A549 (cell line): Measurements from ENCODE around the gene ZXDC. TPM values are rescaled to one million over a fixed set of nuclear protein-coding genes. Genes with fewer than 3 reads are reported as not detected.

Experiments used
- ATAC-seq, 2 experiments: fragments of 200-7000 bp in 1 of 2; fragments of >200 bp in 1 of 2; cut with Nextera tagmentation in 1 of 2; cut with Tn5 transposase in 1 of 2; 3 replicates each; pipeline versions ENCODE4 v1.8.0 to v1.9.1; 2018 to 2020; ENCODE audit warnings: mild to moderate bottlenecking in 1 of 2, moderate library complexity in 1 of 2
- CTCF ChIA-PET: fragments of 300-600 bp; sonication (Branson Sonifier 250); formaldehyde crosslinking; extraction: SDS; loops from one replicate; lab custom pipeline; 2021; ENCODE audit warnings: antibody characterized with exemption, inconsistent platforms; lab: Yijun Ruan, JAX
- POLR2A ChIA-PET: fragments of 350-600 bp; formaldehyde crosslinking; extraction: SDS; loops from one replicate; lab custom pipeline; 2021; ENCODE audit warnings: antibody characterized with exemption, inconsistent platforms; lab: Yijun Ruan, JAX
- DNase-seq, 2 experiments: peaks; one replicate each; pipeline versions ENCODE4 v3.0.0 to v3.0.0-alpha.2; 2011 to 2016; ENCODE audit warnings: low read depth in 1 of 2, low spot score in 1 of 2
- FAIRE-seq: peaks from 2 replicates; lab custom pipeline; 2011; peaks lifted over from hg19 to GRCh38; lab: Jason Lieb, UNC
- H3K27ac ChIP-seq, 2 experiments: fragments of >200 bp; sonication (Bioruptor Twin); formaldehyde crosslinking; 3 replicates each; pipeline ENCODE4 v1.5.1; 2016 to 2017
- H3K4me1 ChIP-seq: fragments of >200 bp; sonication (Bioruptor Twin); formaldehyde crosslinking; 3 replicates; pipeline ENCODE4 v1.6.1; 2016
- H3K4me2 ChIP-seq: fragments of >200 bp; sonication (Bioruptor Twin); formaldehyde crosslinking; 3 replicates; pipeline ENCODE4 v1.6.1; 2016
- H3K4me3 ChIP-seq: fragments of >200 bp; sonication (Bioruptor Twin); formaldehyde crosslinking; 3 replicates; pipeline ENCODE4 v1.5.1; 2016
- H3K9me3 ChIP-seq: fragments of >200 bp; sonication (Bioruptor Twin); formaldehyde crosslinking; 3 replicates; pipeline ENCODE4 v1.6.1; 2016
- CBX2 ChIP-seq: fragments of 200-600 bp; sonication (generic); IDR thresholded peaks from 2 replicates; pipeline ENCODE4 v1.6.1; 2016; ENCODE audit warnings: low read depth, mild to moderate bottlenecking, borderline replicate concordance
- CBX8 ChIP-seq: fragments of 200-600 bp; sonication (generic); IDR thresholded peaks from 2 replicates; pipeline ENCODE4 v1.6.1; 2016
- CEBPB ChIP-seq, 2 experiments: fragments of >200 bp in 1 of 2; sonication (Bioruptor Twin) in 1 of 2; formaldehyde crosslinking in 1 of 2; IDR thresholded peaks; 2 replicates each; pipeline ENCODE4 v1.6.1; 2012 to 2016
- CHD2 ChIP-seq: fragments of 150-350 bp; IDR thresholded peaks from 2 replicates; pipeline ENCODE4 v1.6.1; 2014; ENCODE audit warnings: low read length; ENCODE audit not compliant: partially characterized antibody
- CHD4 ChIP-seq: fragments of 200-600 bp; sonication (generic); IDR thresholded peaks from 2 replicates; pipeline ENCODE4 v1.6.1; 2016; ENCODE audit warnings: antibody characterized with exemption, mild to moderate bottlenecking, borderline replicate concordance
- EHF ChIP-seq: fragments of 250-450 bp; sonication (Bioruptor Pico); IDR thresholded peaks from 2 replicates; pipeline ENCODE4 v1.5.0; 2020; ENCODE audit warnings: mild to moderate bottlenecking
- EHMT2 ChIP-seq: fragments of 200-600 bp; sonication (generic); IDR thresholded peaks from 2 replicates; pipeline ENCODE4 v1.6.1; 2016; ENCODE audit warnings: antibody characterized with exemption, low read depth, mild to moderate bottlenecking, moderate library complexity
- ELK1 ChIP-seq: fragments of 150-350 bp; IDR thresholded peaks from 2 replicates; pipeline ENCODE4 v1.6.1; 2014; ENCODE audit warnings: low read depth, mild to moderate bottlenecking, low read length
- FOSB ChIP-seq: fragments of 250-450 bp; sonication (Bioruptor Pico); IDR thresholded peaks from 2 replicates; pipeline ENCODE4 v1.5.0; 2020; ENCODE audit warnings: mild to moderate bottlenecking, moderate library complexity
- FOSL2 ChIP-seq, 2 experiments: fragments of 450-650 bp in 1 of 2; fragments of >200 bp in 1 of 2; sonication (Bioruptor Twin) in 1 of 2; formaldehyde crosslinking; IDR thresholded peaks; 2 replicates each; pipeline versions ENCODE4 v1.5.0 to v1.6.1; 2016 to 2020; ENCODE audit warnings: mild to moderate bottlenecking in 1 of 2, moderate library complexity in 1 of 2
- FOXS1 ChIP-seq: fragments of 250-450 bp; sonication (Bioruptor Pico); IDR thresholded peaks from 2 replicates; pipeline ENCODE4 v1.5.0; 2020; ENCODE audit warnings: mild to moderate bottlenecking, moderate library complexity
- HDAC2 ChIP-seq: fragments of 200-600 bp; sonication (generic); IDR thresholded peaks from 2 replicates; pipeline ENCODE4 v1.6.1; 2016
- HOXB5 ChIP-seq: fragments of 250-450 bp; sonication (Bioruptor Pico); IDR thresholded peaks from 2 replicates; pipeline ENCODE4 v1.5.0; 2020; ENCODE audit warnings: mild to moderate bottlenecking, moderate library complexity
- JUNB ChIP-seq: fragments of >200 bp; sonication (Bioruptor Twin); formaldehyde crosslinking; IDR thresholded peaks from 2 replicates; pipeline ENCODE4 v1.6.1; 2016
- KDM5A ChIP-seq: fragments of 200-600 bp; sonication (generic); IDR thresholded peaks from 2 replicates; pipeline ENCODE4 v1.6.1; 2016; ENCODE audit warnings: antibody characterized with exemption, mild to moderate bottlenecking
- MYC ChIP-seq: IDR thresholded peaks from 2 replicates; pipeline ENCODE4 v1.6.1; 2012; ENCODE audit warnings: mild to moderate bottlenecking, inconsistent platforms, low read length, improper control_type of control experiment, borderline replicate concordance
- NFE2L2 ChIP-seq: fragments of 150-350 bp; conservative IDR thresholded peaks from 2 replicates; pipeline ENCODE4 v1.6.1; 2014; ENCODE audit warnings: low read length
- PHF8 ChIP-seq: fragments of 200-600 bp; sonication (generic); IDR thresholded peaks from 2 replicates; pipeline ENCODE4 v1.6.1; 2016; ENCODE audit warnings: low read depth, mild to moderate bottlenecking, antibody characterized with exemption, moderate library complexity, borderline replicate concordance
- RAD21 ChIP-seq, 2 experiments: fragments of >200 bp in 1 of 2; sonication (Bioruptor Twin) in 1 of 2; formaldehyde crosslinking in 1 of 2; IDR thresholded peaks in 1 of 2; conservative IDR thresholded peaks in 1 of 2; 2 replicates in 1 of 2; 3 replicates in 1 of 2; pipeline ENCODE4 v1.6.1; 2012 to 2018; ENCODE audit warnings: inconsistent platforms in 1 of 2
- RARB ChIP-seq: fragments of 250-450 bp; sonication (Bioruptor Pico); IDR thresholded peaks from 2 replicates; pipeline ENCODE4 v1.8.0; 2021; ENCODE audit warnings: mild to moderate bottlenecking, moderate library complexity
- RCOR1 ChIP-seq: fragments of 150-350 bp; IDR thresholded peaks from 2 replicates; pipeline ENCODE4 v1.6.1; 2014; ENCODE audit warnings: antibody characterized with exemption, low read length, low read depth
- RFX5 ChIP-seq: fragments of 450-650 bp; IDR thresholded peaks from 2 replicates; pipeline ENCODE4 v1.7.1; 2014; ENCODE audit warnings: antibody characterized with exemption, mild to moderate bottlenecking, moderate library complexity
- SMC3 ChIP-seq: fragments of >200 bp; sonication (Bioruptor Twin); formaldehyde crosslinking; IDR thresholded peaks from 3 replicates; pipeline ENCODE4 v1.6.1; 2018; ENCODE audit warnings: inconsistent platforms
- SREBF2 ChIP-seq: fragments of 450-650 bp; IDR thresholded peaks from 2 replicates; pipeline ENCODE4 v1.6.1; 2014; ENCODE audit warnings: mild to moderate bottlenecking, moderate library complexity
- TFCP2L1 ChIP-seq: fragments of 250-450 bp; sonication (Bioruptor Pico); IDR thresholded peaks from 2 replicates; pipeline ENCODE4 v1.5.0; 2021; ENCODE audit warnings: mild to moderate bottlenecking
- ZC3H11A ChIP-seq: fragments of 450-650 bp; IDR thresholded peaks from 2 replicates; pipeline ENCODE4 v1.6.1; 2014; ENCODE audit warnings: antibody characterized with exemption, mild to moderate bottlenecking
- ZNF302 ChIP-seq: fragments of 250-450 bp; sonication (Bioruptor Pico); IDR thresholded peaks from 2 replicates; pipeline ENCODE4 v1.9.0; 2021; ENCODE audit warnings: inconsistent platforms, mild to moderate bottlenecking, moderate library complexity
- WGBS: methylation state at CpG from one replicate; pipeline ENCODE4 v1.1.6; 2017; ENCODE audit errors: missing lambda C conversion rate; 5-methylcytosine and 5-hydroxymethylcytosine counted together
- polyA plus RNA-seq, 4 experiments: library from polyadenylated mRNA; depleted of rRNA in 3 of 4; stranded (reverse); fragments of >200 nt; fragmentation: RNase III in 1 of 4; extraction: RNeasy Plus Mini Kit Qiagen cat#74134 plus additional on column Dnase treatment in 1 of 4; gene quantifications; 2 replicates in 3 of 4; 3 replicates in 1 of 4; pipeline ENCODE4 v1.2.3, GENCODE V29; 2011 to 2017
- TF ChIP-seq, protein P1 (sequence below): fragments of >200 bp; sonication (Bioruptor Twin); formaldehyde crosslinking; IDR thresholded peaks from 2 replicates; pipeline ENCODE4 v1.6.1; 2016
- TF ChIP-seq, protein P2 (sequence below): fragments of 250-450 bp; sonication (Bioruptor Pico); IDR thresholded peaks from 2 replicates; pipeline ENCODE4 v1.5.0; 2021; ENCODE audit warnings: mild to moderate bottlenecking, moderate library complexity, borderline replicate concordance

ZXDC gene
- polyA plus RNA-seq, 2 of the 4 experiments (the other 2 are of a cell fraction): 6.0 to 8.5 TPM

DNA sequence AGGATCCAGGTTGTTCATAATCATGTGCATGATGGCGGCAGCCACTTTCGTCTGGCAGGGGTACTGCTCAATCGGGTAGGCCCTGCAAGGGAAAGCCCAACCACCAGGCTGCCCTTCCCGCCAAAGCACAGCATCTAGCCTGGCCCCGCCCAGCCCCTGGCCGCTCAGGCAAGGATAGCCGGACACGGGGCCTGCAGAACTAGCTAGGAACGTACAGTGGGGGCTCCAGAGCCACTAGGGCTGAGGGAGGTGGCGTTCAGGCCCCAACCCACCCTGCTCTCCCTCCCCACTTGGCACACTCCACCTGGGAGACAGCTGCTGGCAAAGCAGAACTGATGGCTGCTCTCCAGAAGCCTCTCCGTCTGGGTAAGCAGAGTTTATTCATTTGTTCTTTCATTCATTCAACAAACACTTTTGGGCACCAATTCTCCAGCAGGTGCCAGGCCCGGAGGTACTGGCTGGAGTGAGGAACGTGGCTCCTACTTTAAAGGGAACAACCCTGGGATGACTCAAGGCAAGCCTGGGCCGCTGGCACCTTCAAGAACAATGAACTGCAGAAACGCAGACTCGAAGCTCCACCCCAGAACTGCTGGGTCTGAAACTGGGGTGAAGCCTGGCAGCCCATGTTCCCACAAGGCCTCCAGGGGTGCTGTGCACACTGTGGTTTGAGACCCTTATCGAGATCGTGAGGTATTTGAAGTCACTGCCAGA is 34.1 kb upstream of the ZXDC start:
- Histone ChIP-seq H3K9me3 (no peaks in the 10 kb centered on the region), H3K4me2 (no peak overlapping the region), H3K4me3 (no peak overlapping the region), H3K4me1 (no peaks in the 10 kb centered on the region), H3K27ac (no peak overlapping the region)
- no peak for ATAC-seq
- WGBS: 73% methylated on average over 13 of the region's 18 CpGs
- no peak for FAIRE-seq
- POLR2A ChIA-PET: no interaction called here
- no peak for DNase-seq
- no peak for TF ChIP-seq NFE2L2
- TF ChIP-seq MYC: no peak
- TF ChIP-seq RFX5: no peak
- no peak for TF ChIP-seq TFCP2L1
- no peak for TF ChIP-seq CBX8
- TF ChIP-seq, protein P1, sequence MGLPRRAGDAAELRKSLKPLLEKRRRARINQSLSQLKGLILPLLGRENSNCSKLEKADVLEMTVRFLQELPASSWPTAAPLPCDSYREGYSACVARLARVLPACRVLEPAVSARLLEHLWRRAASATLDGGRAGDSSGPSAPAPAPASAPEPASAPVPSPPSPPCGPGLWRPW: no peak
- no peak for TF ChIP-seq RARB (CRISPR knock-in tag)
- no peak for TF ChIP-seq SREBF2
- no peak for TF ChIP-seq FOXS1 (CRISPR knock-in tag)
- no peak for TF ChIP-seq CBX2
- no peak for TF ChIP-seq CHD2
- CTCF ChIA-PET: interaction anchor here (0.7 to 3.1 kb wide), 5 partner anchors 12 to 1034 kb away, joined by 3 to 13 read pairs (median 3); no protein-coding TSS in a partner anchor

DNA sequence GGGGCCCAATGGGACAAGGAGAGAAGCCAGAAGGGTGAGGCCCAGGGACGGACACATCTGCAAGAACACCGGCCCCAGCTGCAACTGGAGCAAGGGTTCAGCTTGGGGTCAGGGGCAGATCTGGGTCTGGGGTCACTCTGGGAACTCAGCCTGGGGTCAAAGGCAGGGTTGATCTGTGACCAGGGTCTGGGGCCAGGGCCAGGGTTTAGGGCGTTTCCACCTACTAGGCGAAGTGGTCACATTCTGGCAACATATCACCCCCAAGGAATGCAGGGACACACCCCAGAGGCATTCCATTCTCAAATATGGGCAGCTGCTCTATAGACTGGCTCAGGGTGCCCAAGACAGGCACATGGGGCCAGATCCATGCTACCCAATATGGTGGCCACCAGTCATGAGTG is 32.9 kb upstream of the ZXDC start:
- Histone ChIP-seq H3K27ac (no peak overlapping the region), H3K4me2 (no peak overlapping the region), H3K4me1 (no peaks in the 10 kb centered on the region), H3K9me3 (no peaks in the 10 kb centered on the region), H3K4me3 (no peak overlapping the region)
- TF ChIP-seq CHD4 (no peak), PHF8 (no peak), CEBPB (IDR thresholded peaks at IDR 0.05) (no peak), JUNB (no peak), CBX2 (no peak), NFE2L2 (no peak), MYC (no peak), RARB (CRISPR knock-in tag) (no peak), TFCP2L1 (no peak), SREBF2 (no peak), SMC3 (no peak), FOSB (CRISPR knock-in tag) (no peak), KDM5A (no peak), EHF (CRISPR knock-in tag) (no peak), CHD2 (no peak)
- TF ChIP-seq, protein P2, sequence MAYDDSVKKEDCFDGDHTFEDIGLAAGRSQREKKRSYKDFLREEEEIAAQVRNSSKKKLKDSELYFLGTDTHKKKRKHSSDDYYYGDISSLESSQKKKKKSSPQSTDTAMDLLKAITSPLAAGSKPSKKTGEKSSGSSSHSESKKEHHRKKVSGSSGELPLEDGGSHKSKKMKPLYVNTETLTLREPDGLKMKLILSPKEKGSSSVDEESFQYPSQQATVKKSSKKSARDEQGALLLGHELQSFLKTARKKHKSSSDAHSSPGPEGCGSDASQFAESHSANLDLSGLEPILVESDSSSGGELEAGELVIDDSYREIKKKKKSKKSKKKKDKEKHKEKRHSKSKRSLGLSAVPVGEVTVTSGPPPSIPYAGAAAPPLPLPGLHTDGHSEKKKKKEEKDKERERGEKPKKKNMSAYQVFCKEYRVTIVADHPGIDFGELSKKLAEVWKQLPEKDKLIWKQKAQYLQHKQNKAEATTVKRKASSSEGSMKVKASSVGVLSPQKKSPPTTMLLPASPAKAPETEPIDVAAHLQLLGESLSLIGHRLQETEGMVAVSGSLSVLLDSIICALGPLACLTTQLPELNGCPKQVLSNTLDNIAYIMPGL: no peak
- POLR2A ChIA-PET: no interaction called here
- no peak for FAIRE-seq
- peak in 1 of 2 experiments; percentile 11 for DNase-seq
- CTCF ChIA-PET: interaction anchor here (0.5 to 3.1 kb wide), 2 partner anchors 14 to 123 kb away, joined by 3 to 13 read pairs; no protein-coding TSS in a partner anchor
- ATAC-seq: peak in 1 of 2 experiments; percentile 33; a peak in 1 of 6 replicates
- 84% methylated on average over 4 of the region's 4 CpGs for WGBS

- WGBS: 56% methylated on average over 4 of the region's 9 CpGs
- no peak for FAIRE-seq
Measured at GRCh38 chr3:126507886-126508285, 32.2 kb upstream of the ZXDC start.

More at GRCh38 chr3:126507886-126508285, 32.2 kb upstream of the ZXDC start:
- POLR2A ChIA-PET: no interaction called here
- H3K4me1 ChIP-seq: no peaks in the 10 kb centered on the region
- no peak overlapping the region for H3K27ac ChIP-seq
- H3K4me3 ChIP-seq: no peak overlapping the region
- TF ChIP-seq RAD21 (conservative IDR thresholded peaks at IDR 0.05 in 1 of 2, IDR thresholded peaks at IDR 0.05 in 1 of 2) (no peak), RCOR1 (no peak), KDM5A (no peak), FOSL2 (IDR thresholded peaks at IDR 0.05) (no peak), FOSL2 (CRISPR knock-in tag; IDR thresholded peaks at IDR 0.05) (no peak), EHMT2 (no peak), FOSB (CRISPR knock-in tag) (no peak), ZNF302 (CRISPR knock-in tag) (no peak), HOXB5 (CRISPR knock-in tag) (no peak), CBX8 (no peak), ZC3H11A (no peak), HDAC2 (no peak), RFX5 (no peak), NFE2L2 (no peak), CHD2 (no peak), ELK1 (no peak)
- TF ChIP-seq, all 56 proteins: peak for 0
- H3K4me2 ChIP-seq: no peak overlapping the region
- CTCF ChIA-PET: interaction anchor here (1.6 to 3.1 kb wide), 2 partner anchors 15 to 36 kb away, joined by 3 to 13 read pairs; no protein-coding TSS in a partner anchor
- H3K9me3 ChIP-seq: no peaks in the 10 kb centered on the region
- DNase-seq (no peak), ATAC-seq (no peak)
